Measurements from ENCODE around the gene RPS6KA2.

GRCh38 chr6:166567813-166568212 lies 59.2 kb downstream of the RPS6KA2 start:
- TF ChIP-seq CTCF (IDR thresholded peaks at IDR 0.05) (no peak), POLR2AphosphoS5 (IDR thresholded peaks at IDR 0.05) (no peak)

Measured in breast epithelium (tissue), 3 donors.